Measurements from ENCODE around the gene GPBP1.
"Not testable (repeated sequence)": the region's sequence is repeated elsewhere in the genome, so short reads cannot be mapped to it uniquely, and the experiment has no call there.

The GPBP1 gene

DNA sequence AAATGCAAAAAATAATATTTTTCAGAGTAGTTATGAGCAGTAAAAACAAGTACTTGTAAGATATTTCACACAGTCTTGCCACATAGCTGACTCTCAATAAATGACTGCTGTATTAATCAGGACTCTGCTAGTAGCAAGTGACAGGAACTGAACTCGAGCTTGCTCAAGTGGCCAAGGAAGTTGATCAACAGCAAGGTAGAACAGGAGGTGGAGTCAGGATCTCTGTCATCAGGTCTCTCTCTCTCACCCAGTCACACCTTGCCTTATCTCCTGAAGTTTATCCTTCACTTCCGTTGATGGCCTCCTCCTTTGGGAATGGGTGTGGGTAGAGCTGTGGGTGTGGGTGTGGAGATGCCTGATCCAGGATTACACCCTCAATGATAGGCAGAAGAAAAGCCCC, 107.0 kb downstream of the GPBP1 start:
- DNase-seq (ENCODE audit: low read depth, low spot score): no peak

DNA sequence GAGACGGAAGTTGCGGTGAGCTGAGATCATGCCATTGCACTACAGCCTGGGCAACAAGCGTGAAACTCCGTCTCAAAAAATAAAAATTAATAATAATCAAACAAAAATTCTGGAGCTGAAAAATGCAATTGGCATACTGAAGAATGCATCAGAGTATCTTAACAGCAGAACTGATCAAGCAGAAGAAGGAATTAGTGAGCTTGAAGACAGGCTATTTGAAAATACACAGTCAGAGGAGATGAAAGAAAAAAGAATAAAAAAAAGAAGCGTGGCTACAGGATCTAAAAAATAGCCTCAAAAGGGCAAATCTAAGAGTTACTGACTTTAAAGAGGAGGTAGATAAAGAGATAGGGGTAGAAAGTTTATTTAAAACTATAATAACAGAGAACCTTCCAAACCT, 111.2 kb downstream of the GPBP1 start:
- DNase-seq (ENCODE audit: low read depth, low spot score): not testable (repeated sequence)

DNA sequence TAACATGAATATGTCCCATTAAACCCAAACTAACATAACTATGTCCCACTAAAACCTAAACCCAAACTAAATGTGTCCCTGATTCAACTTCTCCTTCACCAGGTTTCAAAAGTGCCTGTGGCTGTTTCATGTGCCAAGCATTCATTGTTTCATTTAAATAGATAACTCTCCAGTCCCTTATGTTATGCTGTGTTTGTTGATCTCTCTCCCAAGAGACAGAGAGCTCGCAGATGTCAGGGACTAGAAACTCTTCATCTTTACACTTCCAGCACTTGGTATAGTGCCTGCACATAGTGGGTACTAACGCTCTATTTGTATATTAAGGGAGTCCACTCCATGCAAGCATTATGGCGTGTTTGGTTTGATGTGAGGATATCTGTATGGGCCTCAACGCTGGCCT, 118.0 kb downstream of the GPBP1 start:
- no peak for DNase-seq (ENCODE audit: low read depth, low spot score)

GRCh38 chr5:57292336-57292735, 118.5 kb downstream of the GPBP1 start:
- no peak for DNase-seq (ENCODE audit: low read depth, low spot score)

DNA sequence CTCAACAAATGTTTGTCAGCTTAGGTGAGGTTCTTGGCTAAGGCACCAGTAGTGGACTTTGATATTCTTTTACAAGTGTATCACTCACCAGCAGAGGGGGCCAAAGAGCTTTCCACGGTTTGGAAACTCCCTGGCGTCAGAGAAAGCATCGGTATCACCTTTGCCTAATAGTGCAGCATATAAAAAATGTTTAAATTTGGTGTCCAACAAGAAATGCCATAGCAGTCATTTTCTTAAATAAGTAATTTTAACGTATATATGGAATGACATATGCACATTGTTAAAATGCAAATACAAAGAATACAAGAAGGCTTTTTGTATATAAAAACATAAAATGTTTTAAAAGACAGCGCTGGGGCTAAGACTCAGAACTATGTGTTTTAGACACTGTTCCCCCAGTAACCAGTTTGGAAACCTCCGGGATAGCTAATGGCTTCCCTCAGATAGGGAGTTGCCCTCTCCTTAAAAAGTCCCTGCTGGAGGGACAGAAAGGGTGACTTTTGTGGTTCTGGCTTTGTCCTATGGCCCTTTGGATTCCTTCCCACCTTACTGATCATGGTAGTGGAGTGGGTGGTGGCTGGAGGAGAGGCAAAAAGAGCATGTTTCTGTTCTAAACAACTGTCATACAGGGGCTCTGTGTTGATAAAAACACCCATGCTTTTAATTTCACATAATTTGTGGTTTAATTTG, 124.6 kb downstream of the GPBP1 start:
- DNase-seq (ENCODE audit: low read depth, low spot score): peak; percentile 74

- peak; percentile 22 for DNase-seq (ENCODE audit: low read depth, low spot score)
Observed at GRCh38 chr5:57298985-57299491, 125.2 kb downstream of the GPBP1 start.

GRCh38 chr5:57299986-57300385, 126.1 kb downstream of the GPBP1 start:
- no peak for DNase-seq (ENCODE audit: low read depth, low spot score)

GRCh38 chr5:57302164-57302563, 128.3 kb downstream of the GPBP1 start:
- no peak for DNase-seq (ENCODE audit: low read depth, low spot score)

GRCh38 chr5:57302643-57303042, 128.8 kb downstream of the GPBP1 start:
- no peak for DNase-seq (ENCODE audit: low read depth, low spot score)

- no peak for DNase-seq (ENCODE audit: low read depth, low spot score)
Observed at GRCh38 chr5:57303985-57304384, 130.1 kb downstream of the GPBP1 start.

DNA sequence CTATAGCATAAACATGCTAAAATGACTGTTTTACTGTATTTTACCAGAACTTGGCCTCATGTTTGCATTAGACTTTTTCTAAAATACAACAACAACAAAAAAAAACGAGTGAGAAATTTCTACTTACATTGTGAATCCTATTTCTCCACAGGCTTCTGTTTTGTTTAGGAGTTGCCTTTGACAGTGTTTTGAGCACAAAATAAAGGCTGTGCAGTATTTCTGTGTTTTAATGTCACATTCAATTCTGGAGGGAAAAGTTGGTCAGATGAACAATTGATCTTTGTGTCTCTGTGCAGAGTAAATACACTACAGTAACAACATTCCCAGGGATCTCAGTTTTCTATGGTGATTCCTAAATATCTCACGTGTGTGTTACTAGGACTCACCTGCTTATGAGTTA, 131.1 kb downstream of the GPBP1 start:
- DNase-seq (ENCODE audit: low read depth, low spot score): no peak

DNA sequence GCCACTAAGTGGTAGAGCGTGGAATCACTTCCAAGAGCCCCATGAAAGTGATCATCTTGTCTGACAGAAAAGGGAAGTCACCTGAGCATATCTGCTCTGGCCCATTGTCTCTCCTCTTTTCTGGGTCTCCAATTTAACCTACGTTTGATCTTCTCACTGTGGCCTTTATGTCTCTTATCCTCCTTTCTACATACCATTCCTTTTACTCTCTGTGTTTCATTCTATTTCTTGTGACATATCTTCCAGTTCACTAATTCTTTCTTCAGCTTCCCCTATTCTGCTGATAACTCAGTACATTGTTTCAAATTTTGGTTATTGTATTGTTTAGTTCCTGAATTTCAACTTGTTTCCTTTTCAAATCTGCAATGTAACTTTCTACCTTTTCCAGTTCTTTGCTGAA, 132.5 kb downstream of the GPBP1 start:
- DNase-seq (ENCODE audit: low read depth, low spot score): no peak

- no peak for DNase-seq (ENCODE audit: low read depth, low spot score)
Observed at GRCh38 chr5:57307516-57307915, 133.7 kb downstream of the GPBP1 start.

- DNase-seq (ENCODE audit: low read depth, low spot score): not testable (repeated sequence)
Observed at GRCh38 chr5:57309022-57309421, 135.2 kb downstream of the GPBP1 start.

- no peak for DNase-seq (ENCODE audit: low read depth, low spot score)
Observed at GRCh38 chr5:57311251-57311650, 137.4 kb downstream of the GPBP1 start.

- DNase-seq (ENCODE audit: low read depth, low spot score): no peak
Observed at GRCh38 chr5:57311921-57312735, 138.3 kb downstream of the GPBP1 start.

DNA sequence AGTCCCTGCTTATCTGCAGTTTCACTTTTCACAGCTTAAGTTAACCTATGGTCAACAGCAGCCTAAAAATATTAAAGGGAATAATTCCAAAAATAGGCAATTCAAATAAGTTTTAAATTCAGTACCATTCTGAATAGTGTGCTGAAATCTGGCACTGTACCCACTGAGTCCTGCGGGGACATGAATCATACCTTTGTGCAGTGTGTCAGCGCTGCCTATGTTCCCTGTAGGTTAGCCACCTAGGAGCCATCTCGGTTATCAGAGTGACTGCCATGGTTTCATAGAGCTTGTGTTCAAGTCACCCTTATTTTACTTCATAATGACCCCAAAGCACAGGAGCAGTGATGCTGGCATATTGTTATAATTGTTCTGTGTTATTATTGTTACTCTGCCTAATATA, 139.9 kb downstream of the GPBP1 start:
- DNase-seq (ENCODE audit: low read depth, low spot score): no peak

All from activated CD4-positive, CD25-positive, alpha-beta regulatory T cell treated with anti-CD3 and anti-CD28 coated beads, Interleukin-2, amount 50 U/mL, for 16 hours (primary cell).